NCI-H345 treated with DMSO at 0.1 percent for 48 hours (cell line): ENCODE measurements around the gene IL34.
"Not testable (repeated sequence)": the region's sequence is repeated elsewhere in the genome, so short reads cannot be mapped to it uniquely, and the experiment has no call there.

ENCODE experiments used
- DNase-seq: peaks from one replicate; lab custom pipeline; 2025; ENCODE audit not compliant: unreplicated experiment; lab: John Stamatoyannopoulos, UW

Gene IL34

DNA sequence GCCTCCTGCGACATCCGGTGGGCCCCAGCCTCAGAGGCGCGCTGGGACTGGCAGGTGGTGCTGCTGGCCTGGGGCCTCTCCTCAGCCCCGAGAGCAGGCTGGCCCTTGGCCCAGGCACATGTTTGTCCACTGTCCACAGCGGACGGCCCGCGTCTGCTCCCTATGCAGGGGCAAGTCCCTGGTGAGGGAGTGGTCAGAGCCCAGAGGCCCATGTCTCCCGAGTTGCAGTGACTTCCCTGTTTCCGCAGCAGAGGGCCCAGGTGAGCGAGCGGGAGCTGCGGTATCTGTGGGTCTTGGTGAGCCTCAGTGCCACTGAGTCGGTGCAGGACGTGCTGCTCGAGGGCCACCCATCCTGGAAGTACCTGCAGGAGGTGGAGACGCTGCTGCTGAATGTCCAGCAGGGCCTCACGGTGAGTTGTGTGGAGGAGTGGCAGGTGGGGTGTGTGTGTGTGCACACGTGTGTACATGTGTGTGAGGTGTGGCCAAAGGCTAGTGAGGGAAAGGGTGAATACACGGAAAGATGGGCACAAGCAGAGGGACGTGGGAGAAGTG is 10.4 kb downstream of the IL34 start:
- no peak for DNase-seq

DNA sequence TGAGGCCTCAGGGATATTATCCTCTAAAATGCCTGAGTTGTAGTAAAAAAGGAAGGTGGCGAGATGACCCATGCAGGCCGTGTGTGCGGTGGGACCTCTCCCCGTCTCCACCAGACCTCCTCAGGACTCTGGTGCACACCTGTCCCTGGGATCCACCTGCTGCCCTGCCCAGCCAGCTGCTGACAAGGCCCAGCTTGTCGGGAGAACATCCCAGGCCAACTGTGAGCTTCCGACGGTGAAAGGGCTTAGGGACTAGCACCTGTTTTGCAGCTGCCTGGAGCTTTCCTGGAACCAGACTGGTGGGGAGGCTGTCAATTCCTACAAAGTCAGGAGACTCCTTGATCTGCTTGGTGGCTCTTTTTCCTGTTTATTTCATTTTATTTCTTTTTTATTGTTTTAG is 11.6 kb downstream of the IL34 start:
- DNase-seq = no peak

DNA sequence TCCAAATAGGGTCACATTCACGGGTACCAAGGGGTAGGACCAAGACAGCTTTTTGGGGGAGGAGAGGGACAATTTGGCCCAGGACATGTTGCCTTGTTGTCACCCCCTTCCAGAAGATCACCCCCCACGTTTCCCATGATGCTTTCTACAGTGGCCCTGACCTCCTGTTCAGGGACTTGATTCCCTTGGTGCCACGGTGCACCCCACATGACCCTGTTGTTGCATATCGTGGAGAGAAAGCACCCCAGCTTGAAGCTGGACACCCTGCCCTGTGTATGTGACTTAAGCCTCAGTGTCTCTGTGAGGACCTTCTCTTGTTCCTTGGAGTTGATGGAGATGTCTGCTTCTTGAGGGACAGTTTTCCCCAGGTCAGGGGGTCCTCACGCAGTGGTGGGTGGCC is 12.6 kb downstream of the IL34 start:
- no peak for DNase-seq

DNA sequence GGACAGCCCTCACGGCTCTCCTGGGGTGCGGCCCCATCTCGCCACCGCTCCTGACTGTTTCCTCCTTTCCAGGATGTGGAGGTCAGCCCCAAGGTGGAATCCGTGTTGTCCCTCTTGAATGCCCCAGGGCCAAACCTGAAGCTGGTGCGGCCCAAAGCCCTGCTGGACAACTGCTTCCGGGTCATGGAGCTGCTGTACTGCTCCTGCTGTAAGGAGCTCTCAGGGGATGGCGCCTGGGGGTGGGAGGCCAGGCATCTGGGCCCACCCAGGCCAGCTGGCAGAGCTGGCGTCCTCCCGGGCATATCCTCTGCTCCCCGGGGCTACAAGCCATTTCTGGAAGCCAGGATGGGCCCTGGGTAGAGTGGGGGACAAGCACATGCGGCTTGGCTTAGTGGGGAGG is 13.2 kb downstream of the IL34 start:
- DNase-seq = no peak

DNA sequence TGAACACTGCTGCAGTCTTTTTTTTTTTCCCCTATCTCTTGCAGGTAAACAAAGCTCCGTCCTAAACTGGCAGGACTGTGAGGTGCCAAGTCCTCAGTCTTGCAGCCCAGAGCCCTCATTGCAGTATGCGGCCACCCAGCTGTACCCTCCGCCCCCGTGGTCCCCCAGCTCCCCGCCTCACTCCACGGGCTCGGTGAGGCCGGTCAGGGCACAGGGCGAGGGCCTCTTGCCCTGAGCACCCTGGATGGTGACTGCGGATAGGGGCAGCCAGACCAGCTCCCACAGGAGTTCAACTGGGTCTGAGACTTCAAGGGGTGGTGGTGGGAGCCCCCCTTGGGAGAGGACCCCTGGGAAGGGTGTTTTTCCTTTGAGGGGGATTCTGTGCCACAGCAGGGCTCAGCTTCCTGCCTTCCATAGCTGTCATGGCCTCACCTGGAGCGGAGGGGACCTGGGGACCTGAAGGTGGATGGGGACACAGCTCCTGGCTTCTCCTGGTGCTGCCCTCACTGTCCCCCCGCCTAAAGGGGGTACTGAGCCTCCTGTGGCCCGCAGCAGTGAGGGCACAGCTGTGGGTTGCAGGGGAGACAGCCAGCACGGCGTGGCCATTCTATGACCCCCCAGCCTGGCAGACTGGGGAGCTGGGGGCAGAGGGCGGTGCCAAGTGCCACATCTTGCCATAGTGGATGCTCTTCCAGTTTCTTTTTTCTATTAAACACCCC is 13.8 kb downstream of the IL34 start:
- no peak for DNase-seq

DNA sequence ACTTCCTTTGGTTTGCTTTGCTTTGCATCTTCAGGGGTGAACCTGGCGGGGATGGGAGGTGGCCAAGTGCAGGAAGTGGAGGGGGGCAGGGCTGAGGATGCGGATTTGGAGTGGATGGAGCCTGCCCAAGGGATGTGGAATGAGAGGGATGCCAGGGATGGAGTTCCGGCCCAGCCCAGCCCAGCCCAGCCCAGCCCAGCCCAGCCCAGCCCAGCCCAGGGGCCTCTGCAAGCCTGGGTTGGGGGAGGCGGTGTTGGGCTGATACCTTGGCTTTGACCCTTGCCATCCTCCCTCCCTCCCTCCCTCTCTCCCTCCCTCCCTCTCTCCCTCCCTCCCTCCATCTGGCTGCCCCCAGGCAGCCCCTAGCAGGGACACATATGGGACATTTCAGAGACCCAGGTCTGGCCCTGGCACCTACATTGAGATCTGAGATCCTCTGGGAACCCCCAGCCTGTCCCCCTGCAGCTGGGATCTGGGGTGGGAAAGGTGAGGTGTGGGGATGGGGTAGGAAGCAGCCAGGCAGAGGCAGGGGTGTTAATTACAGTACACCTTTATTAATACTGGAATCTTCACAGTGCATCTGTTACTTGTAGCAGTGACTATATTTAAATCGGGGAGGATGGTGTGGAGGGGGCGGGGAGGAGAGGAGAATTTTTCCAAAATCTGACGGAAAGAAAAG is 14.5 kb downstream of the IL34 start:
- no peak for DNase-seq

DNA sequence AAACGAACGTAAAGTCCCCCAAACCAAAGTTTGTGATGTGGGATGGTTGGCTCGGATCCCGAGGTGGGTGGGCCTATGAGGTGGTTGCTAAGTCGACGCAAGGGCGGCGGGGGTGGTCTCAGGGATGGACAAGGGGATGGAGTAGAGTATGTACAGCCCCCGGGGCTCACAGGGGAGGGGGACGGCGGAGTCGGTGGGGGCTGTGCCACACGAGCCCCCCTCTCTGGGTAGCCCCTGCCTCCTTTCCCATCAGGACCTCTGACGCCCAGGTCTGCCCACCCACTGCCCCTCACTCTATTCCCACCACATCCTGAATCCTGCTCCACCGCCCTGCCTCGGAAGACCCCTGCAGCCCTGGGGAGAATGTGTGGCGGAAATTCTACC is 15.2 kb downstream of the IL34 start:
- DNase-seq = no peak

DNA sequence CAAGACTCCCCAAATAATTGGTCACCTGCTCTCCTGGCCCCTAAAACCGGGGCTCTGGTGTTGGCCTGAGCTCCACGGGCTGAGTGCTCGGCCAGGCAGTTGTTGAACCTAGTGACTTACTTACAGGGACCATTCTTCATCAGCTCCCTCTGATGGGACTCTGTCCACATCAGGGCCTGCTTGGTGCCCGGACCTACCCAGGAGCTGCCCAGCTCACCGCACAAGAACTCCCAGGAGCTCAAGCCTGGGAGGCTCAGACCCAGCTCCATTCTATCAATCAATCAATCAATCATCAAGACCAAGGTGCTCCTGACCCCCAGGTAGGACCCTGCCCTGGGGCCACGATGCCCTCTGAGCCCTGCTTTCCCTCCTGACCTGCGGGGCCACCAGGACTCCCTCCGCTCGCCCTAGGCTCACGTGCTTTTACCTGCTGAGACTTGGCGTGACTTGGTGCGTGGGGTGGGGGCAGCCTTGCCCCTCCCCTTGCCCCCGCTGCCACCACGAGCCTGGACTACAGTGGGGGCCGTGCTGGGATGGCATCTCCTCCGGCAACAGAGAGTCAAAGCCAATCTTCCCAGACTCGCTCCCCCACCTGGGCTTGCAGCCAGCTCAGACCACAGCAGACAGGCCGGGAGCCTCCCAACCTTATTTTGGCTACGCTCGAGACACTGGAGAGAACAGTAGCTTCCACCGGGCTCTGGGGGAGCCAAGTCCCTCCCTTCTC is 15.7 kb downstream of the IL34 start:
- DNase-seq = no peak

DNA sequence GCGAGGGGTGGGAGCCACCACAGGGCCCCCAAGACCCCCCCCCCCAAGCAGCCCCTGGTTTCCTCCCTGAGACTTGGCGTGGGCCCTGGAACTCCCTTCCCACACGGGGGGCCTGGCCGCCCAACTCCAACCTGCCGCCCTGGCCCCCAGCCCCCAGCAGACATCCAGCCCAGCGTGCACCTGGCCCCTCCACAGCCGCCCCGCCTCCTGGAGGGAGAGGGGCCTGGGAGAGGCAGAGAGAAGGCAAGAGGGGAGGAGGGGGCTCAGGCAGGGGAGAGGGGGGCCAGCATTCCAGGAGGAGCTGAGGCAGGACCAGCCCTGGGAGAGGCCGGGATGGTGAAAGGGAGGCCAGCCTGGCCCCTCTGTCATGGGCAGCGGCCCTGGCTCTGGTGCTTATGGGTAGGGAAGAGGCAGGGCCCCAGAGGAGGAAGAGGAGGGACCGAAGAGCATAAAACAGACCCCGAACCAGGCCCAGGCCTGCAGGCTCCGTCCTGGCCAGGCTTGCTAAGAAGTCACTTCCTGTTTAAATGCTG is 16.7 kb downstream of the IL34 start:
- DNase-seq = no peak

DNA sequence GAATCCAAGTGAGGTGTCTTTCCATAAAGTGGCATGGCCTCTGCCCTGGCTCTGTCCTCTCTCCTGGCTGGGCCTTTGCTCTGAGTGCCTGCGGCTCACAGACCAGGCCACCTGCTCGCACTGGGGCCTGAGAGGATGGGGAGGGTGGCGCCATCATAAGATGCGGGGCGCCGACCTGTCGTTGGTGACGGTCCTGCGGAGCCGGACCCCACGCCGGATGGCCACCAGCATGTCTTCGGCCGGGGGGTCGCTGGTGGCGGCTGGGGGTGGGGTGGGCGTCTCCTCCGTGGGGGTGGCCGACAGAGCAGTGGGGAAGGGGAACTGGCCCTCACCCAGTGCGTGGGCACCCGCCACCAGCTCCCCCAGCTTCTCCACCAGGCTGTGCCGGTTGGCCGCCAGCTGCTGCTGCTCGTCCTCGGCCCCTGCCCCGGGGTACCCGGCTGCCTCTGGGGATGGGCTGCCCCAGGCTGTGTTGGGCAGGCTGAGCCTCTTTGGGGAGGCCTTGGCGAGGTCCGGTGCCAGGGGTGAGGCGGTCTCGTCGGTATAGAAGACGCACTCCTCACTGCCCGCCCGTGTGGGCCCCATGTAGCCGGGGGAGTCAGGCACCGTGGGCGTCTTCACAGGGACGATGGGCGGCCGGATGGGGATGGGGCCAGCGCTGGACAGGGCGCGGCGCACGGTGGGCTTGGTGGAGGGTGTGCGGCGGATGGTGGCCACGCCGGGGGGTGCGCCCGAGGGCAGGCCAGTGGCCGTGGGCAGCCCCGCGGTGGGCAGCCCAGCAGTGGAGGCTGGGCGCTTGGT is 17.4 kb downstream of the IL34 start:
- no peak for DNase-seq

DNA sequence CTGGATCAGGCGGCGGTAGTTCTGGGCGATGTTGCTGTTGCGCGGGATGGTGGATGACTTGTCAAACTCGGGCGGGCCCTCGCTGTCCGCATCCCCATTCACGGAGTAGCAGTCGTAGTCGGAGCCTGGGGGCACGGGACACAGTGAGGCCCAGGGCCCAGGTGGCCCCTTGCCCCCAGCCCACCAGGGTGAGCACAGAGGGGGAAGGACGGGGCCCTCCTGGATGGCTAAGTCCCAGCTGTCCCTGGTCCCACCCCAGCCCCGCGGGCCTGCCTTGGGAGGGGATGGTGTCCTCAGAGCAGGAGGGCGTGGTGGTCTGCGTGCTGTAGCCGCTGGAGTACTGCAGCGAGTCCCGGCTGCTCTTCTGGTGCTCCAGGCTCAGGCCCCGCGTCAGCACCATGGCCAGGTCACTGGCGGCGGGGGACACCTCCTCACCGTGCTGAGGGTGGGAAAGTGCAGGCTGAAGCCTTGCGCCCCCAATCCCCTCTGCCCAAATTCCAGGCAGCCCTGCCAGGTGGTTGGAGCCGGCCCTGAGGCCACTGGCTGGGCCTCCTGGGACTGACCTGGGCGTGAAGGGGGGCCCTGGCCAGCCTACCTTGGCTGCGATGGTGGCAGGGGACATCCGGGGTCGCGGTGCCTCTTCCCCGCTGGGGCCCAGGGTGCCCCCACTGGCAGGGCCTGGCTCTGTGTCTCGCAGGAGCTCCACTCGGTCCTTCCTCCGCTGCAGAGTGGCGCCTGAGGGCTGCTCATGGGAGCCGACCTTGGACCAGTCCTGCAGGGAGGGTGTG is 18.2 kb downstream of the IL34 start:
- no peak for DNase-seq

DNA sequence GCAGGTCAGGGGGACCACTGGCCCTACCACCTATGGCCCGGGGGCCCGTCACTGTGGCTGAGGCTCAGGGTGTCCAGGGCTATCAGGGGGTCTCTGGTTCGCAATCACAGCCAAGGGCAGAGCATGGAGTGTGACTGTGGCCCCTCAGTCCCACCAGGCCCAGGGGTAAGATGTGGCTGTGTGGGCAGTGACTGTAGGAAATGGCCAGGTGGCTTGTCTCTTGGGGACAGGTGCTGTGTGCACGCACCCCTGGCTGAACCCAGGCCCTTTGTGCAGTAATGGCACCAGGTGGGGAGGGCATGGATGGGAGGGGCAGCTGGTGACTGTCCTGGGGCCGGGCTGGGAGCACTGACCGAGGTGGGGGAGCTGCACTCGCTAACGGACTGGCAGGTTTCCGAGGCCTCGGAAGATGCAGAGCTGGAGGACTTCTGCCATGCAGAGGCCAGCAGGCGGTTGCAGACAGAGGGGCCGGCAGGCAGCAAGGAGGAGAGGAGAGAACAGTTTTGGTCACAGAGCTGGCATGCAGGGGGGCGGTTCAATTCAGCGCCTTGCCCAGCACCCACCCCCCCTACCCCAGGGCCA is 18.8 kb downstream of the IL34 start:
- DNase-seq = no peak

DNA sequence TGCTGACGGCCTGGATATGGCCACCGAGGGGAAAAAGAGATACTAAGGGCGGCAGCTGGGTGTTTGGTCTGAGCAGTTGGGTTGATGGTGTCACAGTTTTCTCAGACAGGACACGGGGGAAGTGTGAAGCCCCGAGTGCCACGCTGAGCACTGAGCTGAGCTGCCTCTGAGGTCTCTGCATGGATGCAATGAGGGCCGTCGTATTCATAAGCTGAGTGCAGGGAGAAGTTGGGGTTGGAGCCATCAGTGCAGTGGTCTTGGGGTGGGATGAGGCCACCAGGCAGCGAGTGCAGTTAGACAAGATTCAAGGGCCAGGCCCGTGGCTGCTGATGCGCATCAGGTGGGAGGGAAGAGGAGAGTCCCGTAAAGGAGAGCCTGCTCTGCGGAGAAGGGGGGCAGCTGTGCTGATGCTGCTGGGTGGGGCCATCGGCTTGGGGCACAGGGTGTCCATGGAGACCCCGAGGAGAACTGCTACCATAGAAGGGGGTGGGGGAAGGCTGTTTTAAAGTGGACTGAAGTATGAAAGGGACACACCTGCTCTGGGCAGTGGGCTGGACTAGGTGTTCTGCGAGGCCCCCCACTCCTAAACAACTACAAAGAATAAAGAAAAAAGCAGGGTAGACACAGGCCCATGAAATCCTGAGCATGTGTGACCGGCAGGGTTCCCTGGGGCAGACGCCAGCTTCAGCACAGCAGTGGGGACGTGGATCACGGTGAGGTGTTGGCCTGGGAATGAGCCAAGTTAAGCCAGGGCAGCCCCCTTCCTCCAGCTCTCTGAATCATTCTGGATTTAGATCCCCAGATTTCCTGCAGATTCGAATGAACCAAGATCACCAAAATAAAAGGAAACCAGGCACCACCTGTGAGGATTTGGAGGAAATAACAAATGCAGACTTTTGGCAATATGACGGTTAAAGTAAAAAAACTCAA is 19.7 kb downstream of the IL34 start:
- DNase-seq = no peak

DNA sequence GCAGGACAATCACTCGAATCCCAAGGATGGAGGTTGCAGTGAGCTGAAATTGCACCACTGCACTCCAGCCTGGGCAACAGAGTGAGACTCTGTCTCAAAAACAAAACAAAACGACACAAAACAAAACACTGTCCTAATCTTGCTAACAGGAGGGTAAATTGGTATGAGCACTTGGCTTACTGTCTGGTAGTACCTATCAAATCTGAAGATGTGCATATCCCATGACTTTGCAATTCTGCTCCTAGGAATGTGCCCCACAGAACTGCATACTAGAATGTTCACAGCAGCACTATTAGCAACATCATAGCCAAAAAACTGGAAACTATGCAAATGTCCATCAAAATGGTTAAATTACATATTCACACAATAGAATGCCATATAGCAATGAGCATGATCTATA is 23.8 kb downstream of the IL34 start:
- DNase-seq = no peak

DNA sequence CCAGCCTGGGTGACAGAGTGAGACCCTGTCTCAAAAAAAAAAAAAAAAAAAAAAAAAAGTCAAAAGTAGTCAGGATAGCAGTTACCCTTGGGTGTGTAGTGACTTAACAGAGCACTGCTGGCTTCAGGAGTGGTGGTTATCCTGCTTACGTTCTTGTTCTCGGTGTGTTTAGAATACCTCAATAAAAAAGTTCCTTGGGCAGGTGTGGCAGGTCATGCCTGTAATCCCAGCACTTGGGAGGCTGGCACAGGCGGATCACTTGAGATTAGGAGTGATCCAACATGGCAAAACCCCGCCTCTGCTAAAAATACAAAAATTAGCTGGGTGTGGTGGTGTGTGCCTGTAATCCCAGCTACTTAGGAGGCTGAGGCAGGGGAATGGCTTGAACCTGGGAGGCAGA is 24.6 kb downstream of the IL34 start:
- DNase-seq = not testable (repeated sequence)

DNA sequence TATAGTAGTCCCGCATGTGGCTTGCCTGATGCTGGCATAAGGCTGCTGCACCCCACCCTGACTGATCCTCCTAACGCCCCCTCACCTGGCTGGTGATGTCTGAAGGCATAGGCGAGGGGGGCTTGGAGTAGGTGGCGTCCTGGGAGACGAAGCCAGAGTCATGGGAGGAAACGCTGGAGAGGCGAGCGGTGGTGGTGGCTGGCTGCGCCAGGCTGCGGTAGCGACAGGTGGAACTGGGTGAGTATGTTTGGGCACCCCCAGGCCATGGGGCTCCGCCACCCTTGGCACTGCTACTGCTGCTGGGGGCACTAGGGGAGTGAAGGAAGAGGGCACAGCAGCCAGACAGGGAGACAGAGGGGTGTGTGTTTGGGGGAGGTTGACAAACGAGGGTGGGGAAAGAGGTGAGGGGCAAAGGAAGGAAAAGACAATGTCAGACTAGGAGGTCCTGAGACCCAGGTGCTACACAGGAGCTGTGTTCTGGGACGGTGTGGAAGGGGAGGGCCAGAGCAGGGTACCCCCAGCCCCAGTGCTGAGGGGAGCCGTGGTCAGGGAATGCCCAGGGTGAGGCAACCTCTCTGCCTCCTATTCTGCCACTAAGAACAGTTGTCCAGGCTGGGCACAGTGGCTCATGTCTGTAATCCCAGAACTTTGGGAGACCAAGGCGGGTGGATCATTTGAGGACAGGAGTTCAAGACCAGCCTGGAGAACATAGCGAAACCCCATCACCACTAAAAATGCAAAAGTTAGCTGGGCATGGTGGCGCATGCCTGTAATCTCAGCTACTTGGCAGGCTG is 28.1 kb downstream of the IL34 start:
- no peak for DNase-seq

DNA sequence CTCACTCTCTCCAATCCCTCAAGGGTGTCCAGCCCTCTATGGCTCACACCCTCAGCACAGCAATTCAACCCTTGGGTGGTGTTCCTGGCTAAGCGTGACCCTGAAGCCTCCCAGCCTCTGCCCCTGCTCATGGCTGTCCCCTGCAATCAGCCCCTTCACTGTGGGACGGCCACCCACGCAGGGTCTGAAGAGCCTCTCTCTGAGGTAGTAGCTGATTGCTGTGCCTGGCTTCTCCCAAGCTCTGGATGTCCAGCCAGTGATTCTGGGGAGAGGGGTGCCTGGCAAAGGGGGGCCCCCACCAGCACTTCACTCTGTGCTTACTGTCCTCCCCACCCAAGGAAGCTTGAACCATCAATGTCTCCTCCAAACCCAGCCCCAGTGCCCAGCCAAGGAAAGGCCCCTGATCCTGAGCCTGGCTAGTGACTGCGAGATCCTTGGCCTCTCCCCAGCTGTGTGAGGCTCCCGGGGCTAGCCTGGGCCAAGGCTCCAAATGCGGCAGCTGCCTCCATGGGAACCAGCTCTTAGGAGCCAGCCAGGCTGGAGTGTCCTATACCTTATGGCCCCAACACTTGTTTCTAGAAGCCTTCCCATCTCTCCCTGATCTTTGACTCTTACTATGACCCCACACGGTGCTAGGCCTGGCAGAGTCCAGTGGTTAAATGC is 29.6 kb downstream of the IL34 start:
- DNase-seq = no peak
